Duodenal mucosa (tissue), 2 donors: ENCODE measurements around the gene HCK.

Experiments
- H3K27ac ChIP-seq: one replicate; pipeline ENCODE4 v1.7.0; 2013; ENCODE audit warnings: low read depth, low read length
- H3K27me3 ChIP-seq, 2 donors: one replicate each; pipeline ENCODE4 v1.7.0; 2013; ENCODE audit warnings: low read length in 2 of 2, control low read depth in 1 of 2; ENCODE audit not compliant: insufficient read depth in 2 of 2, control insufficient read depth in 1 of 2
- H3K36me3 ChIP-seq, 2 donors: one replicate each; pipeline ENCODE4 v1.7.0; 2013; ENCODE audit warnings: low read length in 2 of 2, control low read depth in 1 of 2; ENCODE audit not compliant: insufficient read depth in 2 of 2, control insufficient read depth in 1 of 2
- H3K4me1 ChIP-seq, 2 donors: one replicate each; pipeline ENCODE4 v1.7.0; 2013; ENCODE audit warnings: low read length in 2 of 2, control low read depth in 1 of 2; ENCODE audit not compliant: insufficient read depth in 2 of 2, control insufficient read depth in 1 of 2
- H3K4me3 ChIP-seq, 2 donors: one replicate each; pipeline ENCODE4 v1.7.0; 2013; ENCODE audit warnings: low read length in 2 of 2, low read depth in 1 of 2
- H3K9ac ChIP-seq, 2 donors: one replicate each; pipeline ENCODE4 v1.7.0; 2013; ENCODE audit warnings: low read length in 2 of 2, low read depth in 1 of 2
- H3K9me3 ChIP-seq, 2 donors: one replicate each; pipeline ENCODE4 v1.7.0; 2013; ENCODE audit warnings: low read length in 2 of 2, control low read depth in 1 of 2; ENCODE audit not compliant: control insufficient read depth in 1 of 2

Gene HCK

DNA sequence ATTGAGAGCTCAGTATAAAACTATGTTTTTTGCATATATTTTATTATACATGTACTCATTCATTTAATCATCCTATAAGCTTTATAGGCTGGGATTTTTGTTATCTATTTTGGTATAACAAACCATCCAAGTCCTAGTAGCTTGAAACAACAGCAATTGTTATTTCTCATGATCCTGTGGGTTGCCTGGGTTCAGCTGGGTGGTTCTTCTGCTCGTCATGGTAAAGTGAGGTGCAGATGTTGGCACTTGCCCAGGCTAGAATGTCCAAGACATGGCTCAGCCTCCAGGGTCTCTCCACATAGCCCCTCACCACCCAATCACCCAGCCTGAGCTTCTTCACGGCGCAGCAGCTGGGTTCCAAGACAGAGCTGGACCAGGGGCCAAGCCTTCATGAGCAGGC lies 36.7 kb downstream of the HCK start:
- Histone ChIP-seq H3K9ac (no peak overlapping the region), H3K9me3 (no peaks in the 10 kb centered on the region), H3K4me3 (no peak overlapping the region), H3K36me3 (no peaks in the 10 kb centered on the region), H3K4me1 (no peaks in the 10 kb centered on the region), H3K27me3 (no peaks in the 10 kb centered on the region), H3K27ac (no peak overlapping the region)

DNA sequence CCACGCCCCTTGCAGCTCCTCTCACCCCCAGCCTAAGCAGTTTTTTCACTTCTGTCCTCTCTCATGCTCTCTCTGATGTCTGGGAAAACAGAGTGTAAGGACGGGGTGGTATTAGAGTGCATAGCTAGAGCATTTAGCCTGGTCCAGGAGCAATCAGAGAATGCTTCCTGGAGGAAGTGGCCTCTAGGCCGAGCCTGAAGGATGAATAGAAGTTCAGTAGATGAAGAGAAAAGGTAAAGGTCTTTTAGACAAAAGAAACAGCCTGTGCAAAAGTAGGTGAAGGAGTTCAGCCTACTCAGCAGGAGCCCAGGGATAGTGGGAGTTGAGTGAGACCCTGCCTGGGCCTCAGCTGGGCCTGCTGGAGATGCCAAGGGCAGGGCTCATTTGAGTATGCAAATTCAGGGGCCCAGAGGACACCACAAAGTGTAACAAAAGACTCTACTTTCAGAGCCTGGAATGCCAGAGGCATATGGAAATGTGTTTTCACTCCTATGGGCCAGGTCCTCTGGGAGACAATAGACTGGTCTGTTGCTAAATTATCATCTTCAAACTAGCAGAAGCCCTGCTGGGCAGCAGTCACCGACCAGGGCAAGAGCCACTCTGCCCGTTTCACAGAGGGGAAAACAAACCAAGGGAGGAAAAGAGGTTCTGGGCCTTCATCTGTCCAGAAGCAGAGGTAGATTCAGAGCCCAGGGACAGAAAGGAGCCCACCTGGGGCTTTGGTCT lies 37.8 kb downstream of the HCK start:
- Histone ChIP-seq H3K4me3 (no peak overlapping the region), H3K36me3 (no peaks in the 10 kb centered on the region), H3K27ac (no peak overlapping the region), H3K9ac (no peak overlapping the region), H3K9me3 (no peaks in the 10 kb centered on the region), H3K4me1 (no peaks in the 10 kb centered on the region), H3K27me3 (no peaks in the 10 kb centered on the region)

GRCh38 chr20:32091888-32092346 lies 39.9 kb downstream of the HCK start:
- Histone ChIP-seq H3K9me3 (no peaks in the 10 kb centered on the region), H3K27me3 (no peaks in the 10 kb centered on the region), H3K4me3 (no peak overlapping the region), H3K27ac (no peak overlapping the region), H3K4me1 (no peaks in the 10 kb centered on the region), H3K36me3 (no peaks in the 10 kb centered on the region), H3K9ac (no peak overlapping the region)

DNA sequence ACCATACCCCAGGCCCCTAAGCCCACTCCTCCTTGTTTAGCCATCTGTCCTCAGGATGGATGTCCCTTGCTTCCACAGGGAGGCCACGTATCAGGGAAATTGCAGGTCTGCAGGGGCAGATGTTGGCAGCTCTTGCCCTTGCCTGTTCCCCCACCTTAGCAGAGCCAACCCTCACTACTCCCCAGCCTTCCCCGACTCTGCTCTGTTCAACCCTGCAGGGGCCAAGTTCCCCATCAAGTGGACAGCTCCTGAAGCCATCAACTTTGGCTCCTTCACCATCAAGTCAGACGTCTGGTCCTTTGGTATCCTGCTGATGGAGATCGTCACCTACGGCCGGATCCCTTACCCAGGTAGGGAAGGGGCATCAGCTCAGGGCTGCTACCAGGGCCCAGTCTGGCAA lies 46.7 kb downstream of the HCK start:
- Histone ChIP-seq H3K4me1 (no peaks in the 10 kb centered on the region), H3K4me3 (no peak overlapping the region), H3K36me3 (no peaks in the 10 kb centered on the region), H3K9ac (no peak overlapping the region), H3K27ac (no peak overlapping the region), H3K9me3 (no peaks in the 10 kb centered on the region), H3K27me3 (peaks cover 0 to 5% of the 10 kb centered on the region in 2 donors)

- Histone ChIP-seq H3K36me3 (no peaks in the 10 kb centered on the region), H3K27ac (no peak overlapping the region), H3K9ac (no peak overlapping the region), H3K27me3 (peaks cover 0 to 3% of the 10 kb centered on the region in 2 donors), H3K4me3 (peak overlapping the region; percentile 91 to 100), H3K9me3 (no peaks in the 10 kb centered on the region), H3K4me1 (peaks cover 34 to 37% of the 10 kb centered on the region in 2 donors)
Observed at GRCh38 chr20:32108814-32109391, 56.9 kb downstream of the HCK start.

DNA sequence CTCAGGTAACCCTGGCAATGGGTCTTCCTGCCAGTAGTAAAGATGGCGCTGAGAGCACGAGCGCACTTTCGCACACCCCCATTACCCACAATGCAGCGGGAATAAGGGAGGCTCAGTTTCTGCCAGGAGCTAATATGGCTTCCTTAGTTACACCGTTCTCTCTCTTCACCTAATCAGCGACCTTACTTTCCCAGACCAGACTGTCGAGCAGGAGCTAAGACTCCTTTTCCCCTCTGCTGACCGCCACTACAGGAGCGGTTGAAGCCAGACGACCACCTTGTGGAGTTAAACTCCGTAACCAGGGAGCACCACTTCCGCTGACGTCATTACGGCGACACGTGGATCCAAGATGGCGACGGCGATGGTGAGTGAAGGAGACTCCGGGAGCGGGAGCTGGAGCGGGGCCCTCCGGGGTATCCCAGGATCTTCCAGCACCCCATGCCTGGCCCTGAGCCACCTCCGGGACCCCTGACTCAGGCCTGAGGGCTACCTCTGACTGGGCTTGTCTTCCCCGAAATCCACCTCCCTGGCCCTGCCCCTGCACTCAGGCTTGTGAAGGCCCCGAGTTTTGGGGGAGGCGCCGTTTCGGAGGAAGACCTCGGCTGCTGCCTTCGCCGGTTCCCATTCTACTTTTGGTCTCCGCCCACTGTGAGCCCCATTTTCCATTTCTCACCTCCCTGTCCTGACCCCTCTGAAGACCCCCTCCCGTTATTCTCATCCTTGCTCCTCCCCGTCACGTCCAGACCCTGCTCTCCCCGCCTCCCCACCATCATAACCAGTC lies 57.5 kb downstream of the HCK start, which contains the start of gene TM9SF4:
TSS of gene TM9SF4 (plus strand) at position 323 of the 781 bp plus-strand sequence. CDS start at position 350, 27 bp downstream.
- Histone ChIP-seq H3K27me3 (peaks cover 0 to 3% of the 10 kb centered on the region in 2 donors), H3K9ac (peak within 1 kb of the TSS; percentile 98 to 100), H3K27ac (peak within 1 kb of the TSS; percentile 98), H3K4me3 (peak within 1 kb of the TSS; percentile 91 to 100), H3K36me3 (no peaks in the 10 kb centered on the region), H3K9me3 (no peaks in the 10 kb centered on the region), H3K4me1 (peaks cover 37 to 39% of the 10 kb centered on the region in 2 donors)

DNA sequence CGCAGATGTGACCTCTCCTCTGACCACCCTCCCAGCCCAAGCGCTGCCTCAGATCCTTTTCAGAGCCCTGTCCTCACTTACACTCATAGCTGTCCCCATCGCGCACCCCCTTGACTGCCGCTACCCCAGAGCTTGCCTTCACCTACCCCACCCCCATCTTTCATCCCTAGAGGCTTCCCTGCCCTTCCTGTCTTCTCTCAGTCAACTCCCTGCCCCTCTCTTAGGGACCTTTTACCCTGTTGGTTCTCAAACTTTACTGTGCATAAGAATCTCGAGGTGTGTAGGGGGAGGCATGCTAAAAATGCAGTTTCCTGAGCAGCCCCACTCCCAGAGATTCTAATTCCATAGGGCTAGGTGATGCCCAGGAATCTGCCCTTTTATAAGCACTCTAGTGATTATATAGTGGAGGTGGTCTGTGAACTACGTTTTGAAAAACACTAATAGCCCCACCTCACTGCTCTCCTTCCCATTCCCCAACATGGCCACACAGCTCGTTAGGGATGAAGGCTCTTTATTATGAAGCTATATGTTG lies 58.2 kb downstream of the HCK start:
- peaks cover 37 to 45% of the 10 kb centered on the region in 2 donors for H3K4me1 ChIP-seq
- no peaks in the 10 kb centered on the region for H3K27me3 ChIP-seq
- H3K9ac ChIP-seq = peak overlapping the region; percentile 98 to 100
- peaks cover 0 to under 1% of the 10 kb centered on the region in 2 donors for H3K36me3 ChIP-seq
- peak overlapping the region; percentile 98 for H3K27ac ChIP-seq
- peak overlapping the region; percentile 91 to 100 for H3K4me3 ChIP-seq
- no peaks in the 10 kb centered on the region for H3K9me3 ChIP-seq

DNA sequence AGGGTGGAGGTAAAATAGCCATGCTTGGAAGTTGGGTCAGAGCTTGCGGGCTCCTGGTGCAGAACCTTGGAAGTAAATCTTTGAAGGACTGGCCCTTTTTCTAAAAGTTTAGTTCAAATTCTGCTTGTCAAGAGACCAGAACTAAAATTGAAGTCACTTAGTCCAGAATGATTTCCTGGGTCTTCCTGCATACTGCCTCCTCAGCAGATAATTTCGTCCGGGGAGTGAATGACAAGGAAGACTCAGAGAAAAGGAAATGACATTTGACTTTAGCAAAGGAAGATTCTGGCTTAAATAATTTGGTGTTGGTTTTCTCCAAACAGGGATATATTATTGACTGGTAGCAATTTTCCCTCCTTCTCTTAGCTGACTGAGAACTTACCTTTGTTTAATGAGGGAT lies 58.7 kb downstream of the HCK start:
- peak overlapping the region; percentile 98 to 100 for H3K9ac ChIP-seq
- peaks cover 0 to 3% of the 10 kb centered on the region in 2 donors for H3K36me3 ChIP-seq
- H3K4me3 ChIP-seq = peak overlapping the region; percentile 91 to 100
- no peaks in the 10 kb centered on the region for H3K9me3 ChIP-seq
- no peaks in the 10 kb centered on the region for H3K27me3 ChIP-seq
- H3K27ac ChIP-seq = no peak overlapping the region
- H3K4me1 ChIP-seq = peaks cover 37 to 47% of the 10 kb centered on the region in 2 donors

- Histone ChIP-seq H3K9me3 (no peaks in the 10 kb centered on the region), H3K36me3 (peaks cover 0 to 3% of the 10 kb centered on the region in 2 donors), H3K4me3 (peak overlapping the region; percentile 91 to 100), H3K9ac (peak overlapping the region; percentile 7 to 98), H3K4me1 (peaks cover 37 to 47% of the 10 kb centered on the region in 2 donors), H3K27ac (no peak overlapping the region), H3K27me3 (no peaks in the 10 kb centered on the region)
Observed at GRCh38 chr20:32111156-32111686, 59.2 kb downstream of the HCK start.
